ENCODE data around the gene ROBO2.

- no peak for TF ChIP-seq CTCF (conservative IDR thresholded peaks at IDR 0.05)
- TF ChIP-seq ZFX (IDR thresholded peaks at IDR 0.05), result no peak
These were observed 102.7 kb downstream of the ROBO2 start for GRCh38 chr3:77142578-77142977.
